ENCODE results near the gene FAIM2.

- TF ChIP-seq CTCF (IDR thresholded peaks at IDR 0.05): no peak
- TF ChIP-seq POLR2AphosphoS5 (IDR thresholded peaks at IDR 0.05): no peak
- TF ChIP-seq EP300 (IDR thresholded peaks at IDR 0.05): no peak
- TF ChIP-seq POLR2A (IDR thresholded peaks at IDR 0.05): no peak
Measured at GRCh38 chr12:49875115-49875720, 28.5 kb downstream of the FAIM2 start.

Measured in upper lobe of left lung (tissue), 4 donors.